Karpas-422 (cell line): ENCODE measurements around the gene LRRC71. TPM values are rescaled to one million over a fixed set of nuclear protein-coding genes. Genes with fewer than 3 reads are reported as not detected.

ENCODE experiments used
- DNase-seq: peaks from one replicate; pipeline ENCODE4 v3.0.0-alpha.2; 2015
- H2AFZ ChIP-seq: fragments of 200-600 bp; sonication (generic); 2 replicates; pipeline ENCODE4 v1.6.1; 2014; ENCODE audit warnings: antibody characterized with exemption, low read length, mixed read lengths
- H3K27ac ChIP-seq: fragments of 200-600 bp; sonication (generic); 2 replicates; pipeline ENCODE4 v1.5.1; 2014; ENCODE audit warnings: mild to moderate bottlenecking, low read length, moderate library complexity
- H3K27me3 ChIP-seq: fragments of 200-600 bp; sonication (generic); 2 replicates; pipeline ENCODE4 v1.6.1; 2014; ENCODE audit warnings: low read length, mixed read lengths
- H3K36me3 ChIP-seq: fragments of 200-600 bp; sonication (generic); 2 replicates; pipeline ENCODE4 v1.6.1; 2014; ENCODE audit warnings: low read length, mixed read lengths; ENCODE audit not compliant: insufficient read depth
- H3K4me1 ChIP-seq: fragments of 200-600 bp; sonication (generic); 2 replicates; pipeline ENCODE4 v1.6.1; 2014; ENCODE audit warnings: mild to moderate bottlenecking, low read length, mixed read lengths
- H3K4me2 ChIP-seq: fragments of 200-600 bp; sonication (generic); 2 replicates; pipeline ENCODE4 v1.6.1; 2014; ENCODE audit warnings: low read length, low read depth, mild to moderate bottlenecking; ENCODE audit not compliant: poor library complexity, severe bottlenecking
- H3K4me3 ChIP-seq: fragments of 200-600 bp; sonication (generic); 2 replicates; pipeline ENCODE4 v1.5.1; 2014; ENCODE audit warnings: mild to moderate bottlenecking, antibody characterized with exemption, low read length, mixed read lengths
- H3K79me2 ChIP-seq: fragments of 200-600 bp; sonication (generic); 2 replicates; pipeline ENCODE4 v1.6.1; 2014; ENCODE audit warnings: mild to moderate bottlenecking, low read length, mixed read lengths
- H3K9ac ChIP-seq: fragments of 200-600 bp; sonication (generic); 2 replicates; pipeline ENCODE4 v1.6.0; 2014; ENCODE audit warnings: low read length
- H3K9me2 ChIP-seq: fragments of 200-600 bp; sonication (generic), shearing (Covaris generic); replicated peaks from 2 replicates; pipeline ENCODE4 v1.6.0; 2014; ENCODE audit warnings: mild to moderate bottlenecking, low read length, moderate library complexity; ENCODE audit not compliant: insufficient read depth
- H3K9me3 ChIP-seq: fragments of 300-700, 200-600 bp; sonication (generic); 2 replicates; pipeline ENCODE4 v1.6.1; 2014; ENCODE audit warnings: low read length, mixed read lengths
- H4K20me1 ChIP-seq: fragments of 200-600 bp; sonication (generic); 2 replicates; pipeline ENCODE4 v1.6.1; 2014; ENCODE audit warnings: mild to moderate bottlenecking, antibody characterized with exemption, low read length, low read depth; ENCODE audit not compliant: insufficient read depth
- total RNA-seq: library from RNA; depleted of rRNA; stranded (reverse); fragments of >200 nt; shearing (Covaris generic); gene quantifications from 2 replicates; pipeline ENCODE4 v1.2.3, GENCODE V29; 2014; ENCODE audit warnings: low replicate concordance

LRRC71 gene
- total RNA-seq, 1 experiment from 2014 or later = not detected

DNA sequence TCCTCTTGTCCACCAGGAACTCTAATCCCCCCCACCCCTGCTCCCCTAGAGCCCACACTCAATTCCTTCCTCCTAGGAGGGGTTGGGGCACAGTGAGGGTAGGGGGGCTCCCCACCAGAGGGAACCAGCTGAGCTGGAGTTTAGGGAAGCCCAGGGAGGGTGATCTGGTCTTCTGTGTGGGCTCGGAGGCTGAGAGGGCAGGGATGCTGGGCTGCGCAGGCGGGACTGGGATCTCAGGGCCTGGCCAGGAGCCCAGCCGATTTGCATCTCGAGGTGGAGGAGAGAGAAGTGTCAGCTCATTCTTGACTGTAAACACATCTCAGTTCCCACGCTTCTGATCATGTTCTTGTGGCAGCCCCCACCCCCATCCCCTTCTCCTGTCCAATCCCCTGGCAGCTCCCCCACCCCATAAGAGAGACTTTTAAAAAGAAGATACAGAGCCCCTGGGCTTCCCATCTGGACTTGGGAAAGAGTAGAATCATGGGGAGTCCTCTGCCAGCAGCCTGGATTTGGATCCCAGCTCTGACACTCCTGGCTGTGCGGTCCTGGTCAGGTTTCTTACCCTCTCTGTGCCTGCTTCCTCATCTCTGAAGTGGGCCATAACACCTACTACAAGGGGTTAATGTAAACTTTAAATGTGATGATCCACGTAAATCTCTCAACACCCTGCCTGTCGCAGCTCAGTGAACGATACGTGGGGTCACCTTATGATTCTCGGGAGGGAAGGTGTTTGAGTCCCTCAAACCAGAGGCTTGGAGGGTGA is 20.3 kb upstream of the LRRC71 start:
- H4K20me1 ChIP-seq = no peaks in the 10 kb centered on the region
- no peak overlapping the region for H3K27ac ChIP-seq
- no peaks in the 10 kb centered on the region for H3K36me3 ChIP-seq
- no peaks in the 10 kb centered on the region for H3K9me2 ChIP-seq
- no peaks in the 10 kb centered on the region for H3K27me3 ChIP-seq
- H3K4me1 ChIP-seq = no peaks in the 10 kb centered on the region
- no peak overlapping the region for H3K4me3 ChIP-seq
- no peak overlapping the region for H3K4me2 ChIP-seq
- no peaks in the 10 kb centered on the region for H3K79me2 ChIP-seq
- no peak overlapping the region for H2AFZ ChIP-seq
- H3K9ac ChIP-seq = no peak overlapping the region
- no peaks in the 10 kb centered on the region for H3K9me3 ChIP-seq
- no peak for DNase-seq

DNA sequence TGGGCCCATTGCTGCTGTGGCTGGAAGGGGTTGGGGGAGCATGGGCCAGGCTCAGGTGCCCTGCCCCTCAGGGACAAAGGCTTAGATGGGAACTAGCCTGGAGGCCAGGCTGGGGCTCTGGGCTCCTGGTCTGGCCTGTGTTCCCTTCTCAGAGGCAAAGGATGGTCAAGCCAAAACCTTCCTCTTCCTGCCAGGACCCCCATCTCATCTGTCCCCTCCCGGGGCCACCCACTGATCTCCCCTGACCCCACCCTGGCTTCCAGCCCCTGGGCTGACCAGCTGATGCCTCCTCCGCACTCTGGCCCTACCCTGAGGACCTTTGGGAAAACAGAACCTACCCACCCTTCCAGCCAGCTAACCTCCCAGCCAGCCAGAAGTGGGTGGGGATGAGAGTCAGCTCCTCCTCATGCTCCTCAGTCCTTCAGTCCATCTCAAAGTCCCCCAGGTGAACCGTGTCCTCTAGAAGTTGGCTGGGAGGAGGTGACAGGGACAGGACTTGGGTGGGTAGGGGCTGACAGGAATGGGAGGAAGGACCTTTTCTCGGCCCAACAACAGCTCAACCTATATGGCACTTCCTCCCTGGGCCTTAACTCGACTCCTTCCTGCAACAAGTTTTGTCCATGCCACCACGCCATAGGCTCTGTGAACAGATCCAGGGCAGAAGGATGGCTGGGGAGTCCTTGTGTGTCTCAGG is 19.4 kb upstream of the LRRC71 start:
- no peak for DNase-seq
- no peak overlapping the region for H2AFZ ChIP-seq
- H3K4me1 ChIP-seq = no peaks in the 10 kb centered on the region
- no peaks in the 10 kb centered on the region for H3K36me3 ChIP-seq
- no peaks in the 10 kb centered on the region for H3K9me3 ChIP-seq
- no peak overlapping the region for H3K4me2 ChIP-seq
- no peaks in the 10 kb centered on the region for H4K20me1 ChIP-seq
- no peaks in the 10 kb centered on the region for H3K27me3 ChIP-seq
- no peaks in the 10 kb centered on the region for H3K79me2 ChIP-seq
- H3K9me2 ChIP-seq = no peaks in the 10 kb centered on the region
- no peak overlapping the region for H3K9ac ChIP-seq
- no peak overlapping the region for H3K4me3 ChIP-seq
- no peak overlapping the region for H3K27ac ChIP-seq

DNA sequence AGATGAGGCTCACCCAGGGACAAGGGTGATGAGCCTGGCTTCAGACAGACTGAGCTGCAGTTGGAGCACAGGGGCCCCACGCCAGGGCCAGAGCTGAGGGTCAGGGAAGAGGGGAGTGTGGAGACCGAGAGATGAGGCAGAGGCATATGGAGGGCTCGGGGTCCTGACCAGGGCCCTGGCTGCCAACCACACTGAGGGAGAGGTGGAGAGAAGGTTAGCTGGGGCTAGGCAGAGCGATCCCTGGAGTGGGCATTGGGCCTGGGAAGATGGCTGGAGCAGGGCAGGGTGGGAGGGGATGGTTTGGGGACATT is 18.9 kb upstream of the LRRC71 start:
- H3K4me2 ChIP-seq = no peak overlapping the region
- no peak overlapping the region for H2AFZ ChIP-seq
- no peaks in the 10 kb centered on the region for H3K9me2 ChIP-seq
- H4K20me1 ChIP-seq = no peaks in the 10 kb centered on the region
- H3K9me3 ChIP-seq = no peaks in the 10 kb centered on the region
- no peaks in the 10 kb centered on the region for H3K27me3 ChIP-seq
- H3K4me3 ChIP-seq = no peak overlapping the region
- H3K36me3 ChIP-seq = no peaks in the 10 kb centered on the region
- no peaks in the 10 kb centered on the region for H3K4me1 ChIP-seq
- H3K27ac ChIP-seq = no peak overlapping the region
- no peaks in the 10 kb centered on the region for H3K79me2 ChIP-seq
- no peak for DNase-seq
- H3K9ac ChIP-seq = no peak overlapping the region

DNA sequence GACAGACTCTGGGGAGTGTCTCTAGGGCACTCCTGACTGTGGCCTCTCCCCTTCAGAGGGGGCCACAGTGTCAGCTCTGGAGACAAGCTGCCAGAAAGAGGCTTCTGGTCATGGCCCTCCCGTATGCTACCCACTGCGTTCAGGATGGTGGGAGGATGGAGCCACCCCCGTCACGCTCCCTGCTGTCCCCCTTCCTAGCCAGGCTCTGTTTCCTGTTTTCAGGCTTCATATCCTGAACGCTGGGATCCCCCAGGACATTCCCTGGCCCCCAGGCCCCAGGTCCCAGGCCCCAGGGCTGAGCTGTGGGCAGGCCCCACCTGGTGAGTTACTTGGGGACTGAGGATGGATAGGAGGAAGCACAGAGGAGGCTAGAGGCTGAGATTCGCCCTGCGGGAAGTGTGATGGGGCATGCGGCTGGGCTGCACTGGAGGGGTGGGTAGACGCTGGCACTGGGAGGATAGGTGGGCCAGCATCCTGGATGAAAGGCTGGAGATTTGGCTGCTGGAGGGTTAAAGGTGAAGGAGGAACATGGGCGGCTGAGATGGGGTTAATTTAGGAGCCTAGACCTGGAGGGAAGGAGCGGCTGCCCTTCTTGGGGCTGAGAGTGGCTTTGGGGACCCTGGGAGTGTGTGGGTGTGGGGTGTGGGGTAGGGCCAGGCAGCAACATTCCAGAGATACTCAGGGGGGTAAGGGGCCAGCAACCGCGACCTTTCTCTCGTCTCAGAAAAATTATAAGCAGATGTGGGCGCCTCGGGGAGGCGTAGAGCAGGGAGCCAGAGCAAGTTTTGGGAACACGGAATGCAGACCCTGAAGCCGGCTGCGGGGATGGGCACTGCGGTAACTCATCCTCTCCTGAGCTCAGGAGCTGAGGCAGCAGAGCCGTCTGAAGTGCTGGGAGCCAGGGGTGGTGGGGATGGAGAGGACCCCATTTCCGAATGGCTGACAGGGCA is 18.2 kb upstream of the LRRC71 start:
- no peak overlapping the region for H2AFZ ChIP-seq
- DNase-seq = no peak
- H3K36me3 ChIP-seq = no peaks in the 10 kb centered on the region
- H3K27me3 ChIP-seq = no peaks in the 10 kb centered on the region
- no peak overlapping the region for H3K27ac ChIP-seq
- H3K79me2 ChIP-seq = no peaks in the 10 kb centered on the region
- no peaks in the 10 kb centered on the region for H3K9me3 ChIP-seq
- H3K4me3 ChIP-seq = no peak overlapping the region
- H3K4me2 ChIP-seq = no peak overlapping the region
- H3K9ac ChIP-seq = no peak overlapping the region
- H3K9me2 ChIP-seq = no peaks in the 10 kb centered on the region
- no peaks in the 10 kb centered on the region for H4K20me1 ChIP-seq
- H3K4me1 ChIP-seq = peaks cover 5% of the 10 kb centered on the region

DNA sequence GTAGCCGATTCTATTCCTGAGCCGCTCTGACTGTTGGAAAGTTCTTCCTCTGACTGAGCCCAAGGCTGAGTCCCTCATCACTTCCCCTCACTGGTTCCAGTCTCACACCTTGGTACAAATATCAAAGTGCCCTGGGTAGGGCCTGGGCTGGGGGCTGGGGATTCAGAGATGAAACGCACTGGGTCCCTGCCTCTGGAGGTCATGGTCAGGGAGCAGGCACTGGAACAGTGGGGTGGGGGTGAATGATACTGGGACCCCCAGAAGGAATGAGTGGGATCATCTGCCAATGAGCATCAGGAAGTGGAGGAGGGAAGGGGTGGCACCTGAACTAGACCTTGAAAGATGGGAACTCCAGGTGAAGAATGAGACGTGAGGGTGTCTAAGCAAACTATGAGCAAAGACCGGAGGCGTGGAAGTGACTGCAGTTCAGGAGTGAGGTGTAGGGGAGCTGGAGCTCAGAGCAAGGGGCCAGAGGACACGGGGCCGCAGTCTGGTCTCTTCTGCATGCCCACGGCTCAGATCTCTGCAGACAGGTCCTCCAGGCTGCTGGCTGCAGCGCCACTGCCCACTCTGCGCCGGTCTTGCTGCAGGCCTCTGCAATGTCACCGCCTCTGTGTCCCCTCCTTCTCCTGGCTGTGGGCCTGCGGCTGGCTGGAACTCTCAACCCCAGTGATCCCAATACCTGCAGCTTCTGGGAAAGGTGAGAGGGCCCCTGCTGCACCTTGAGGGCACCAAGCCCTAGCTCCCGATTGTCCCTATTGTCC is 16.9 kb upstream of the LRRC71 start:
- Histone ChIP-seq H3K79me2 (no peaks in the 10 kb centered on the region), H3K27me3 (no peaks in the 10 kb centered on the region), H3K27ac (no peak overlapping the region), H3K36me3 (no peaks in the 10 kb centered on the region), H2AFZ (no peak overlapping the region), H3K4me2 (no peak overlapping the region), H3K4me3 (no peak overlapping the region), H3K9ac (no peak overlapping the region), H3K9me2 (no peaks in the 10 kb centered on the region), H3K4me1 (peaks cover 9% of the 10 kb centered on the region), H4K20me1 (no peaks in the 10 kb centered on the region), H3K9me3 (no peaks in the 10 kb centered on the region)
- no peak for DNase-seq

DNA sequence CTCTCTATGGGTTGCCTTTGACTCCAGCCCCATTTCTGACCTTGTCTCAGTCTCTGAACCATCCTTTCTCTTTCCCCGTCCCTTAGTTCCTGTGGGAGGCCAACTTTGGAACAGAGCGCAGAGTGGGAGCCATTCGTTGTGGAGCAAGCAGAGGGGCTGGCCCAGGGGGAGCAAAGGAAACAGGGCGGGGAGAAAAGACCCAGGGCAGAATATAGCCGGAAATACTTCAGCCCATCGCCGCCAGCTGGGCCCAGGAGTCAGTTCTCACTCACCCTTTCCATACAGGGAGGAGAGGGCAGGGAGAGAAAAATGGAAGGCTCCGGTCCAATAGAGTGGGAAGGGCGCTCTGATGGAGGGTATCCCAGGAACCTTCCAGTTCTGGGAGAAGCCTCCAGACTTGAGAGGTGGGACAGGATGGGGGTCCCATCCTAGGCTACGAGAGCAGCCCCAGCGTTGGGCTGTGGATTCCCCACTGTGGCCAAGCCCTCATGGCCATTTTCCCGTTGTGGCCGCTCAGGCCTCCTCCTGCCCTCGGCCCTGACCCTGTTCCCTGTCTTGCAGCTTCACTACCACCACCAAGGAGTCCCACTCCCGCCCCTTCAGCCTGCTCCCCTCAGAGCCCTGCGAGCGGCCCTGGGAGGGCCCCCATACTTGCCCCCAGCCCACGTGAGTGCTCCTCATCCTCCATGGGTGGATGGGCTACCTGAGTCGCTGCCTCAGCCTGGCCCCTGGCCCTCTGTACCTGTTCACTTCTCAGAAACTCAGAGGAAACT is 16.1 kb upstream of the LRRC71 start:
- no peak overlapping the region for H3K4me3 ChIP-seq
- no peak overlapping the region for H3K4me2 ChIP-seq
- DNase-seq = no peak
- H3K27me3 ChIP-seq = no peaks in the 10 kb centered on the region
- H4K20me1 ChIP-seq = no peaks in the 10 kb centered on the region
- H3K36me3 ChIP-seq = no peaks in the 10 kb centered on the region
- no peaks in the 10 kb centered on the region for H3K9me2 ChIP-seq
- H3K9ac ChIP-seq = no peak overlapping the region
- no peaks in the 10 kb centered on the region for H3K9me3 ChIP-seq
- H3K27ac ChIP-seq = no peak overlapping the region
- H3K4me1 ChIP-seq = peaks cover 9% of the 10 kb centered on the region
- no peaks in the 10 kb centered on the region for H3K79me2 ChIP-seq
- H2AFZ ChIP-seq = no peak overlapping the region

DNA sequence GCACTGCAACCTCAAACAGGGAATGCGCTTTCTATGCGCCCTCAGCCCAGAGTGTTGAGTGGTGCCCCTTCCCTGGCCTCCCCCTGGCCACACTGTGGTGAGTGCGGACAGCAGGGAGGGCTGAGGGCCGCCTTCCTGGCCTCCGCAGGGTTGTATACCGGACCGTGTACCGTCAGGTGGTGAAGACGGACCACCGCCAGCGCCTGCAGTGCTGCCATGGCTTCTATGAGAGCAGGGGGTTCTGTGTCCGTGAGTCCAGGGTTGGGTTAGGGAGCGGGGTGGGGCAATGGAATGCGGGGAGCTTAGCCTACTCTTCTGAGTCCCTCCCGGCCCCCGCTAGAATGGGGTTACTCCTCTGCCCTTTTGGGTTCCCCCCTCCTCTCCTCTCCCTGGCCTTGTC is 15.3 kb upstream of the LRRC71 start:
- Histone ChIP-seq H3K27ac (no peak overlapping the region), H3K9ac (no peak overlapping the region), H3K4me2 (no peak overlapping the region), H3K4me3 (no peak overlapping the region), H4K20me1 (no peaks in the 10 kb centered on the region), H2AFZ (no peak overlapping the region), H3K27me3 (no peaks in the 10 kb centered on the region), H3K36me3 (no peaks in the 10 kb centered on the region), H3K4me1 (peaks cover 9% of the 10 kb centered on the region), H3K79me2 (no peaks in the 10 kb centered on the region), H3K9me3 (no peaks in the 10 kb centered on the region), H3K9me2 (no peaks in the 10 kb centered on the region)
- no peak for DNase-seq
